Epidermal melanocyte (primary cell): ENCODE results near the gene NCOR2.

Experiments
- DNase-seq: peaks from one replicate; pipeline ENCODE4 v3.0.0; 2011; ENCODE audit warnings: low spot score; ENCODE audit not compliant: insufficient read length

Gene NCOR2

GRCh38 chr12:124527861-124528561 lies 39.4 kb downstream of the NCOR2 start:
- DNase-seq = no peak

DNA sequence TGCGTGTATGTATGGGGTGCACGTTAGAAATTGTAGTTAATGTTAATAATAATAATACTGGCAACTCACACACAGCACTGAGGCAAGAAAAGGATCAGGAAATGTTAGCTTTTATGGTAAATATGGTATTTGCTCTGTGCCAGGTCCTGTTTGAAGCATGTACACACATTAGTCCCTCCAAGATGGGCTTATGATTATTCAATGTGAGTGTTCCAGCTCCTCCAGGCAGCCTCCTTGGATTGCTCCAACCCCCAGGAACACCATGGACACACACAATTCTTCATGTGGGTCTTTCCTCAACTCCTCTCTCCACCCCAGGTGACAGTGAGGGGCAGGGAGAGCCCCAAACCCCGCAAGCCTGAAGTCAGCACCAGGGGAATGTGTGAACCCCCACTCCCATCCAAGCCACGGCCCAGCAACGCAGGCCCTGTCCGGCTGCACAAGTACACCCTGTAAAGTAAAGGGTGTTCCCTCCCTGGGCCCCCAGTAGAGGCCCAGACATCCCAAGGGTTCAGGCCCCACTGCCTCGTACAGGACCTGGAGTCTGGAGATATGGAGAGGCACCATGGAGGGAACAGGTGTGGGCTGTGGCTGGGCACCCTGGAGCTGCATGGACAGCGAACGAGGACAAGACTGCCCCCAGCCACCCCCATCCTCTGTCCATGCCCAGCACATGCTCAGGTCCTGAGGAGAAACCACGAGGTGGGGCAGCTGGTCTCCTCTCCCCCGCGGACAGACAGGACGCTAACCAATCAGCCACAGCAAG lies 41.3 kb downstream of the NCOR2 start:
- no peak for DNase-seq

DNA sequence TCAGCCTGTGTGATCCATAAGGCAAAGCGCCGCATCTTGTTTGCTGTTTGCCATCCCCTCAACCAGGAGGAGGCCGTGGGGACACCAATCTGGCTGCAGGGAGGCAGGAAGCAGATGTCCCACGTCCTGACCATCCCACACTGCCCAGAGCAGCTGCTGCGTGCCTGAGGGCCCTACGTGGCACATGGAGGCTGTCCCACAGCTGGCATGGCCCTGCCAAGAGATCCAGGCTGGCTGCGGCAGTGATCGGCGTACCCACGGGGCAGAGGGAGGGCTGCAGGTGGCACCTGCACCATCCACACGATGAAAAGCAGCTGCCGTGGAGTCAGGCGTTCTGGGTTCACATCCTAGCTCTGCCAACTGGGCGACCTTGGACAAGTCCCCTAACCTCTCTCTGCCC lies 42.0 kb downstream of the NCOR2 start:
- DNase-seq = peak; percentile 61

GRCh38 chr12:124524231-124524925 lies 43.0 kb downstream of the NCOR2 start:
- peak; percentile 72 for DNase-seq

DNA sequence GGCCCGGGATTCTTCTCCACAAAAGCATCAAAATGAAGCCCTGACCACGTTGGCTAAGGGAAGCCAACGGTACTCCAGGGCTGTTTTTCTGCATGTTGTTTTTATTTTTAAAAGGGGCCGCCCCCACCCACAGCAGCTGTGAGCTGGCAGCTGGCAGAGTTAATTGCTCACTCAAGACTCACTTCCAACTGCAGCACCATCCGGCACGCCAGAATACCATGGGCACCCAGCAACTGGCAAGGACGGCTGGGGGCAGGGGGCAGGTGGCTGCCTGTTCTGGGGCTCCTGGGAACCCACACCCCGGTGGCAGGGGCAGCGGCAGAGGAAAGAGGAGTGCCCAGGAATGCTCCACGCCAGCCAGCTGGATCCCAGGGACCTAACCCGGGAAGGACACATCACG lies 44.3 kb downstream of the NCOR2 start:
- DNase-seq = no peak

GRCh38 chr12:124520907-124521306 lies 46.5 kb downstream of the NCOR2 start:
- no peak for DNase-seq

DNA sequence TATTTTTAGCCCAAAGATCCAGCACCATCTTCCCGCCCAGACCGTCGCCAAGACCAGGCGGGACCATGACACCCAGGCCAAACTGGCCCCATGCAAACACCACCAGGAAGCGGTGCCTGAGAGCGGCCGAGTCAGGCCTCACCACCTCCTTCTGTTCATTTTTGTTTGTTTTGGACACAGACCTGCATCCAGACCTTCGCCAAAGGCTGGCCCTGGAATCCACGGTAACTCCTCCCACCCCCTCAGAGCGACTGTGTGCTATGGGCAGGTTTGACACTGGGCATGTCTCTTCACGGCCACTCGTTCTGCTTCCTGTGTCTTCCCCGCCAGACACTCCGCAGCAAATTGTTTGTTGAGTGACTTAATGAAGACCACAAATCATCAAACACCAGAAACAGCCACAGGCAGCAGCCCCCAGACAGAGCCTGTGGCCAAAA lies 47.1 kb downstream of the NCOR2 start:
- no peak for DNase-seq

DNA sequence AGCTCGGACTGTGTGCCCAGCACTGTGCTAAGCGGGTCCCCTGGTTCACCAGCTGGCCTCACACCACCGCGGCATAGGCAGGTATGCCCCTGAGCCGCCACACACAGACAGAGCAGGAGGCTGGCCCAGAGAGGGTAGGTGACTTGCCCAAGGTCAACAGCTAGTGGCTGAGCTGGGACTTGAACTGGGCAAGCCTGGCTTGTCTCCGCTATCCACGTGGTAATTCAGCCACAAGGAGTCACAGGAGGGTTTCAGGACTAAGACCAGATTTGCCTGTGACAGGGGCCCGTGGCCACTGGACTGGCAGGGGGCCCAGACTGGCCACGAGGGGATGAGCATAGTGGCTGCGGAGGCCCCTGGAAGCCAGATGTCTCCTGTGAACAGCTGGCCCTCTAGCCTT lies 47.7 kb downstream of the NCOR2 start:
- no peak for DNase-seq

DNA sequence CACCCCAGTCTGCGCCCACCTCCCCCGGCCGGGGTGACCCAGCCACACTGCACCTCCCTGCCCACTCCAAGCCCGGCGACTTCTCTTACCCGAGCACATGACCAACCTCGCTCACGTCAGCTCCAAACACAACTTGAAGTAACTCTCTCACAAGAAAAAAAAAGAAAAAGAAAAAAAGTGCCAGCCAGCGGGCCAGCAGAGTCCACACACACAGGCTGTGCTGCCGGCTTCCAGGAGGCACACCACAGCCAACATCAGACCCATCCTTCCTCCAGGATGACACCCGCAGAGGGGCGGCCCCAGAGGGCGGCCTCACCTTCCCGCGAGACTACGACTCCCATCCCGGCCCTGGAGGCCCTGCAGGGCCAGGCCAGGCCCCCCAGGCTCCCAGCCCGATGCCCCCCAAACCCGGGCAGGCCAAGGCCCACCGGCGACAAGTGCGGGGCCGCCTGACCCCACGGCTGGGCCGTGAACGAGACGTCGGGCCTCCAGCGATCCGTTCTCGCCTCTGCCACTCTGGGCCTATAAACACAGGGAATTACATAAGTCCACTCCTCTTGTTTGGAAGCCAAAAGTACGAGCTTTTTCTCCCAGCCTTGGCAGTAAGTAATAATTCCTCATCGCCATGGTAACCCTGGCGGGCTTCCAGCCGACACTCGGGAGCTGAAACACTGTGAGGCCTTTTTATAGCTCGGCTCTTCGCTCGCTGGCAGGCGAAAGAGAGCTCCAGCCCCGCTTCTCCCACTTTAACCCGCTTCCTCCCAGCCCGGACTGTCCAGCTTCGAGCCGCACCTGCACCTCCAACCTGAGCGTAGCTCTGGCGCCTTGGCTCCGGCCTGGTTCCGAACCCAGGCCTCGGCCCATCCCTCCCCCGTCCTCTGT lies 49.1 kb downstream of the NCOR2 start:
- peak; percentile 98 for DNase-seq
